Lung (tissue), 12 donors: Measurements from ENCODE around the gene PPP1R2B. TPM values are rescaled to one million over a fixed set of nuclear protein-coding genes. Genes with fewer than 3 reads are reported as not detected.

Experiments
- ATAC-seq: fragments of 200-7000 bp; cut with Tn5 transposase; one replicate; pipeline ENCODE4 v1.9.1; 2020; ENCODE audit warnings: moderate number of reproducible peaks; ENCODE audit not compliant: insufficient read depth, low FRiP score
- DNase-seq, 3 donors: peaks; one replicate each; pipeline ENCODE4 v3.0.0-alpha.2; 2013 to 2017
- H3K27ac ChIP-seq, 2 donors: one replicate each; pipeline ENCODE4 v1.5.1; 2013; ENCODE audit warnings: mild to moderate bottlenecking in 2 of 2, moderate library complexity in 2 of 2, control low read depth in 1 of 2, inconsistent platforms in 1 of 2, low read depth in 1 of 2, low read length in 1 of 2
- H3K27me3 ChIP-seq, 3 donors: one replicate each; pipeline ENCODE4 v1.5.1; 2013; ENCODE audit warnings: low read length in 2 of 3; ENCODE audit not compliant: control insufficient read depth in 3 of 3, insufficient read depth in 3 of 3
- H3K36me3 ChIP-seq, 4 donors: one replicate each; pipeline ENCODE4 v1.5.1; 2013; ENCODE audit warnings: low read length in 4 of 4, mild to moderate bottlenecking in 1 of 4, moderate library complexity in 1 of 4; ENCODE audit not compliant: control insufficient read depth in 4 of 4, insufficient read depth in 4 of 4
- H3K4me1 ChIP-seq, 5 donors: one replicate each; pipeline ENCODE4 v1.5.1; 2013; ENCODE audit warnings: low read length in 5 of 5, mild to moderate bottlenecking in 2 of 5, moderate library complexity in 1 of 5; ENCODE audit not compliant: control insufficient read depth in 5 of 5, insufficient read depth in 5 of 5
- H3K4me3 ChIP-seq: one replicate; pipeline ENCODE4 v1.5.1; 2013; ENCODE audit warnings: mild to moderate bottlenecking, control low read depth, moderate library complexity
- H3K9ac ChIP-seq, 2 donors: one replicate each; pipeline ENCODE4 v1.5.1; 2013; ENCODE audit warnings: low read length in 2 of 2, control low read depth in 1 of 2; ENCODE audit not compliant: insufficient read depth in 1 of 2
- H3K9me3 ChIP-seq, 4 donors: one replicate each; pipeline ENCODE4 v1.5.1; 2013; ENCODE audit warnings: low read length in 3 of 4, mild to moderate bottlenecking in 1 of 4, moderate library complexity in 1 of 4; ENCODE audit not compliant: control insufficient read depth in 4 of 4, insufficient read depth in 3 of 4
- CTCF ChIP-seq: IDR thresholded peaks from 2 replicates; pipeline ENCODE4 v1.5.1; 2012; ENCODE audit warnings: mild to moderate bottlenecking; ENCODE audit errors: control extremely low read depth, extremely low read depth
- WGBS, 2 donors: extraction: QIAGEN DNeasy Blood & Tissue Kit; methylation state at CpG; one replicate each; pipeline ENCODE4 v1.1.7; 2013; 5-methylcytosine and 5-hydroxymethylcytosine counted together
- polyA plus RNA-seq, 2 donors: library from polyadenylated mRNA; stranded (reverse); fragments of 200-250 nt; gene quantifications; one replicate each; pipeline ENCODE4 v1.2.1, GENCODE V29; 2013
- total RNA-seq, 2 donors: library from RNA; depleted of rRNA in 1 of 2; stranded (reverse); fragments of >200 nt in 1 of 2; gene quantifications; one replicate each; pipeline ENCODE4 v1.2.1, GENCODE V29; 2014 to 2021
- donor health status: control.
- donor health status: control.
- donor health status: Bipolar disorder and iron deficiency.
- donor health status: healthy.
- donor health status: DM: yes; HTN: yes; CAD: no.

PPP1R2B gene
- total and polyA plus RNA-seq, 4 donors: 0.02 to 0.11 TPM; not detected in 2

GRCh38 chr5:156826150-156826549 is 23.9 kb upstream of the PPP1R2B start:
- Histone ChIP-seq H3K4me3 (no peak overlapping the region), H3K9ac (no peak overlapping the region), H3K36me3 (no peaks in the 10 kb centered on the region), H3K9me3 (no peaks in the 10 kb centered on the region), H3K27me3 (no peaks in the 10 kb centered on the region), H3K4me1 (peaks cover 0 to 3% (median 0%) of the 10 kb centered on the region in 5 donors), H3K27ac (no peak overlapping the region)
- WGBS, 2 donors: 67 to 68% methylated on average over 4 of the region's 4 CpGs
- TF ChIP-seq CTCF: no peak
- DNase-seq (no peak), ATAC-seq (no peak)

DNA sequence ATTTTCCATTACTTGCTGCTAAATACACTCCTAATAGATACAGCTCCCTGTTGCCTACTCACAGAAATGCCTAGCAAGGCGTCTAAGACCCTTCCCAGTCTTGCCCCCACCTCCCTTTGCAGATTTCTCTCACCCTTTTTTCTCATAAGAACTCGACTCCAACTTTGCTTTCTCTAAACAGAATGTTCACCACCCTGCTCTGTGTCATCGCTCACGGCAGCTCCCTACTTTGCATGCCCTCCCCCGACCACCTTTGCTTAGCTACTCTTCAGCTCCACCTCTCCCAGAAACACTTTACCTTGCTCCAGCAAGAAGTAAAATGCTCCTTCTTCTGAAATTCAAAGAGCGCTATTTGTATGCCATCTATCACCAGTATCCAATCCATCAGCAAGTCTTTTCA is 15.2 kb upstream of the PPP1R2B start:
- DNase-seq (no peak), ATAC-seq (no peak)
- H3K4me3 ChIP-seq: no peak overlapping the region
- H3K9me3 ChIP-seq: no peaks in the 10 kb centered on the region
- no peaks in the 10 kb centered on the region for H3K4me1 ChIP-seq
- no peaks in the 10 kb centered on the region for H3K36me3 ChIP-seq
- no peak overlapping the region for H3K27ac ChIP-seq
- H3K27me3 ChIP-seq: no peaks in the 10 kb centered on the region
- TF ChIP-seq CTCF: no peak
- WGBS, 2 donors: 71 to 83% methylated on average over 6 of the region's 6 CpGs
- no peak overlapping the region for H3K9ac ChIP-seq

GRCh38 chr5:156835905-156836304 is 14.2 kb upstream of the PPP1R2B start:
- Histone ChIP-seq H3K9me3 (no peaks in the 10 kb centered on the region), H3K4me1 (no peaks in the 10 kb centered on the region), H3K27me3 (peaks cover 0 to 2% (median 0%) of the 10 kb centered on the region in 3 donors), H3K9ac (no peak overlapping the region), H3K4me3 (no peak overlapping the region), H3K36me3 (no peaks in the 10 kb centered on the region), H3K27ac (peak overlapping the region in 1 of 2 donors; percentile 17)
- ATAC-seq: no peak
- 78 to 84% methylated on average over 3 of the region's 3 CpGs for WGBS, 2 donors
- no peak for TF ChIP-seq CTCF
- no peak for DNase-seq

DNA sequence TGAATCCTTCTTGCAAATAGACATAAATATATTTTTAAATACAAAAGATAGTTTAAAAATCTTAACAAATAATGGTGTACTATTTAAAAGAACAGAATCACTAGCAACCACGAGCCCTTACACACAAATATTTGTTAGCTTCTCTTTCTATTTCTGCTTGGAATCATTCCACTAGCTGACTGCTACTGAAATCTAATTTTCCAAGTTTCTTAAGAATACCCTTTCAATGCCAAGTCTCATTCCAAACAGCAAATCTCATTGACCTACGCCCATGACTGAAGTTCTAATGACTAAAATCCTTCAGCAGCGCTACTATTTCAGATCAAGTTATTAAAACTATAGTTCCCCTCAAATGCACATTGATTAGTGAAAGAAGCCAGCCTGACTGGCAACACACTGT is 13.2 kb upstream of the PPP1R2B start:
- H3K4me3 ChIP-seq: no peak overlapping the region
- ATAC-seq (no peak), DNase-seq (peak in 2 of 3 donors; percentile 8 to 31)
- no peak for TF ChIP-seq CTCF
- H3K4me1 ChIP-seq: no peaks in the 10 kb centered on the region
- WGBS, 2 donors: 74 to 82% methylated on average over 3 of the region's 3 CpGs
- H3K9me3 ChIP-seq: no peaks in the 10 kb centered on the region
- no peak overlapping the region for H3K9ac ChIP-seq
- H3K27me3 ChIP-seq: peaks cover 0 to 2% (median 0%) of the 10 kb centered on the region in 3 donors
- no peaks in the 10 kb centered on the region for H3K36me3 ChIP-seq
- no peak overlapping the region for H3K27ac ChIP-seq
